HG03159 (cell line): Measurements from ENCODE around the gene CACNA1C.

Experiments used
- ATAC-seq: cut with Tn5 transposase; IDR thresholded peaks from one replicate; pipeline ENCODE4 v1.9.1; 2021; ENCODE audit warnings: mild to moderate bottlenecking, moderate library complexity; ENCODE audit not compliant: unreplicated experiment

Gene CACNA1C

DNA sequence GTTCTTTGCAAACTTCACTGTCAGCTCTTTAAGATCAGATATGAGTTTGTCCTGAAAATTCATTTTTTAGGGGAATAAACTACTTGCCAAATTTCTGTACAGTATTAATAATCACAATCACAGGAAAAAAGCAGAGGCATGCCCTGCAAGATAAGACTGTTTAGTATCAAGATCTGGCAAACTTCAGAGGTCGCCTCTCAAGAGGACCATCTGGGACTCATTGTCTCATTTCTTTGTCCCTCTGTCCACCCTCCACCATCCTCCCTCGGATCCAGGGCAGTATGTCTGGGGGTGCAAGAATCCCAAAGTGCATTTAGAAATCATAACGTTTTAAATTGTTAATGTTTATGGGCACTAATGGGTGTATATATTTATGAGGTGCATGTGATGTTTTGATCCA is 509.6 kb downstream of the CACNA1C start:
- ATAC-seq, result no peak

DNA sequence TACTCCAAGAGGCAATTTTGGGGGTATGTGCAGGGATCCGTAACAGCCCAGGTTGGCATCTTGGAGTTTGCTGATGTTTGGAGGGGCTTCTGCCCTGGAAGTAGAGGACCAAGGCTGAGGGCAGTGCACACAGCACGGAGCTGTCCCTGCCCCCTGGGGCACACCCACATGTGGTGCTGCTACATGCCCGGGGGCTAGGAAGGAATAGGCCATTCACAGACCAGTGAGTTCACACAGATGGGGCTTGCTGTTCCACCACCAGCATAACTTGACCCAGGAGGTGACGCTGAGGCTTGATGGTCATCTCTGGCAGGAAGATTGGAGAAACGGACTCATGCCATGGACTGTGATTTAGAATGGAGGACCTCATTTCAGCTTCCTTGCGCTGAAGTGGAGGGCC is 510.9 kb downstream of the CACNA1C start:
- ATAC-seq, result no peak

- no peak for ATAC-seq
These were observed 513.4 kb downstream of the CACNA1C start for GRCh38 chr12:2566161-2566560.

DNA sequence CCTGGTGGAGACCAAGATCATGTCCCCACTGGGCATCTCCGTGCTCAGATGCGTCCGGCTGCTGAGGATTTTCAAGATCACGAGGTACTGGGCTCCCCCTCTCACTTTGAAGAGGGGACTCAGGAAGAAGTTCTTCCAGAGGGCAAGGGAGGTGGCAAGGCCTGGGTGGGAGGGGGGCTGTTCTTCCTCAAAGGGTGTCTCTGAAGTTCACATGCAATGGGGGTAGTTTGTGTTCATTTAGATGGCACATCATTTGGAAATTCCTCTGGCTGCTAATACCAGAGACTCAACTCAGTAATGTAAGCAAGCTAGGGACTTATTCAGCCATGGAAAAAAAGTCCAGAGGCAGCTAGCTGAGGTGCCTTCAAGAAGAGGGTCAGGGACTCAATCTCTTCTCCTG is 514.9 kb downstream of the CACNA1C start:
- no peak for ATAC-seq

DNA sequence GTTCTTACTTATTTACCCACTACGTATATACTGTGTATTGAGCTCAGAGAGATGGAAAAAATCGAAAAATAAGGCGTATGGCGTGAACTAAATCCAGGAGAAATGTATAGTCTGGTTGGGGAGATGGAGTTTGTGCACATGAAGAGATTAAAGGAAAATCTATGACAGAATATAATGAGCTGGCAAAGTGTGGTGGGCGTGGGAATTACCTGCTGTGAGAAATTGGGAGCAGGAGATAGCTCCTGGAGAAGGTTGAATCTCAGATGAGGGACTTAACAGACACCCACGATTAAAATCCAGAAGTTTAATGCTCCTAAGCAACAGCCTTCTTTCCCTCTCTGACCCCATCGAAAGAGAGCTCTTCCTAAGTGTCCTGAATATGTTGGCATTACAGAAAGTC is 517.8 kb downstream of the CACNA1C start:
- no peak for ATAC-seq

DNA sequence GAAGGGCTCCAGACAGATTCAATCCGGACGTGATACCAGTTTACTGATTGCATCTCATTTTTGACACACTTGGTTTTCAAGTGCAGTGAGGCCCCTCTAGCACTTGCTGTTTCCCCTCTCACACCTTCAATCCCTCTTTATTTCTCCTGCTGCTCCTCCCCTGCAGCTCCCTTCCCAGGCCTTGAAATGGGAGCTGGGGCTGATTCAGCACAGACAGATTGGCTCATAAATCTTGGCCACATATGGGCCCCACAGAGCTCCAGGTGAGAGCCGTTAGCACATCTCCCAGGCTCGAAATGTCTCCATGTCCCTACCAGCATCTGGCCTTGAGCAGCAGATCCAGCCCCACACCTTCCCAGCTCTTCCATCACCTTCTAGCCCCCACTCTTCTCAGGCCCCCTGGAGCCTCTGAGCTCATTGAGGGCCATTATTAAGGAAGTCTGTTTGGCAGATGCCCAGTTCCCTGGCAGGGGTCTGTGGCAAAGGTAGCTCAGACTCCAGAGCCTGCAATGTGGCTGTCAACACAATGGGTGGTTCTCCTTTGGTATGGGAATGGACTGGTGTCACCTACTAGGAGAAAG is 521.7 kb downstream of the CACNA1C start:
- no peak for ATAC-seq

DNA sequence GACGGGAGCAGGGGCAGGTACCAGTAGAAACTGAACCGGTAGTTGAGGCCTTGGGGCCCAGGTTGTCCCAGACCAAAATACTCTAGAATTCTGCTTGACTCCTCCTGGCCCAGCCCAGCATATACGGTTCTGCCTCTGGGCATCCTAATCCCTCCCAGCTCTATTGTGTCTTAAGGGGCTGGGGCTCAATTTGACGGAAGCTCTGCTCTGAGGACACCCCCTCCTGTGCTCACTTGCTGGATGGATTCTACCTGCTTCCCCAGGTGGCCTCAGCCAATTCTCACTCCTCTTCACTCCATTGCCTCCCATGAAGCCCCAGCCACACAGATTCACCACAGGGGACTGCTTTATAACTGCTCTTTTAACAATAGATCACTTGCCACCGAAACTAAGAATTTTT is 522.5 kb downstream of the CACNA1C start:
- ATAC-seq, result no peak

- ATAC-seq, result no peak
These were observed 525.4 kb downstream of the CACNA1C start for GRCh38 chr12:2578211-2578610.

DNA sequence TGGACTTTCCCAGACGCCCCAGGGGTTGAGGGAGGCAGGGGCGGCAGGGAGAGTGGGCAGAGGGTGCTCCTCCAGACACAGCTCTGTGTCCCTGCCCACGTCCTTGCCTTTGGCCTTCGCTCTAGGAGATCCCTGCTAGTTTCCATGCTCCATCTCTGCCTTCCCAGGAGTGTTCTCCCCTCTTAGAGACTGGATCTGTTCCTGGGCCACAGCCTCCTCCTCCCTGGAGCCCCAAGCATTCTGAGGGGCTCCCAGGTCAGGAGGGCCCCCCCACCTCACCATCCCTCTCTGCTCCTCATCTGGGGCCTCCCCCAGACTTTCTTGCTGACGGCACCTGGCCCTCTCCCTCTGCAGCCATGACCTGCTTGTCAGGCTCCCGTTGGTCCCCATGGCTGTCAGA is 526.0 kb downstream of the CACNA1C start:
- no peak for ATAC-seq

DNA sequence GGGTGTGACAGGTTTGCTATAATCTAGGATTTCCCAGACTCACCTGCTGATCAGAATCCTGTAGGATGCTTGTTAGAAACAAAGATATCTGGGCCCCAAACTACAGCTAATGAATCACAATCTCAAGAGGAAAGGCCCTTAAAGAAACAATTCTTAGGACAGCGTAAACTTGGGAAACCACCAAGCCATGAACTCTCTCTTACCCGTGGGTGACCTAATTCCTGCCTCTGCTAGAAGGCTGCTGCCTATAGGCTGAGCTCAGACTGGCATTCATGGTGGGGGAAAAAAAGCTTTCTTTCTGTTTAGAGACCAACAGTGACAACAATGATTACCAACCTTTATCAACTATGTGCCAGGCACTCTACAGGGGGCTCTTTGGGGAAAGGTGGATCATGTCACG is 528.0 kb downstream of the CACNA1C start:
- no peak for ATAC-seq

DNA sequence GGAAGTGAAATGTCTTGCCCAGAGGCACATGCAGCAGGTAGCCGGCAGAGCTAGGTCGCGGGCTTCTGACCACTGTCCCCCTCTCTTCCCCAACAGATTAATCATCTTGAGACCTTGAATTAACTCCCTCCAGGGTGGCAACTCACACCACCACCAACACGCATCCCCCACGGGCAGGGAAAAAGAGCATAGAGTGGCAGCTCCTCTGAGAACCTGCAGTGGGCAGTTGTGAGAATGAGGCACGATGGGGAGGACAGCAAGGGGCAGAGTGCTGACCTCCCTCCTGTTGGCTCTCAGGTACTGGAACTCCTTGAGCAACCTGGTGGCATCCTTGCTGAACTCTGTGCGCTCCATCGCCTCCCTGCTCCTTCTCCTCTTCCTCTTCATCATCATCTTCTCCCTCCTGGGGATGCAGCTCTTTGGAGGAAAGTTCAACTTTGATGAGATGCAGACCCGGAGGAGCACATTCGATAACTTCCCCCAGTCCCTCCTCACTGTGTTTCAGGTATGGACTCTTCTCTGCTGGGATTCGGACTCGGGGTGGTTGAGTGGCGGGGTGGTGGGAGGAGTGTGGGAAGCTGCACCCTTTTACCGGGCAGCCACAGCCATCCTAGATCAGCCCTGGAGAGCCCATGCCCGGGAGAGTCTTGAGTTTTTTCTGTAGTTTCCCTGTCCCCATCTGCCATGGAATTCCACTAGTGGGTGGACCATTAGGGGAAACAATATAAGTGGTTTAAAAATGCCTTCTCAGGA is 528.7 kb downstream of the CACNA1C start:
- ATAC-seq, result no peak

GRCh38 chr12:2582631-2583030 is 529.8 kb downstream of the CACNA1C start:
- no peak for ATAC-seq

GRCh38 chr12:2583091-2583497 is 530.3 kb downstream of the CACNA1C start:
- no peak for ATAC-seq

DNA sequence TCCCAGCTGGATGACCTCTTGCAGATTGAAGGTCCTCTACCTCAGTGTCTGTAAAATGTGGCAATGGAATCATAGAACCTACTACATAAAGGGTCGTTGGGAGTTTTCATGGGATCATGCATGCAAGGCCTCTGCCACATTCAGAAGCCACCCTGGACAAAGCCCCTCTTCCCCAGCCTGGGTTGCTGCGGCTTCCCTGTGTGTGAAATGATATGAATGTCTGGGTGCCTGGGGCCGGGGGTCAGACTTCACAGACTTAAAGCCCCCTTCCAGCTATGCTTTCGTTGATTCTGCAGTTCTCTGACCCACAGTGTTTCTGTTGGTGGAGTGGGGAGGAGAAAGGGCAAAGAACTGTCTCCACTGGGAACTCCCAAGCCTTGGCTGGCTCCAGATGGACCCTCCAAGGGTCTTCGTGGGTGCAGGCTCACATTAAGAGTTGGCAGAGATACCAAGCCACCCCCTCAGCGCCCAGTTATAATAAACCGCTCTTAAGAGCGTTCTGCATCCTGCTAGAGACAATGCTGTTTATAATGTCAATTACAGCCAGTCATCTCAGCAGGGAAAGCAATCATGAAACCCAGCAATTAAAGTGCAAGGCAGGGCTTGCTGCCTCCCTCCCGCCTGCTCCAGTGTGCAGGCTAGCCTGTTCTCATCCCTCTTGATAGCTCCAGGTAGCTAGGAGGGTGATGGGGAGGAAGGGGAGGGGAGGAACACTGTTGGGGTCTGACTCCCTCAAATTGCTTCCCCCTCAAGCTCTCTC is 531.0 kb downstream of the CACNA1C start:
- ATAC-seq, result no peak

DNA sequence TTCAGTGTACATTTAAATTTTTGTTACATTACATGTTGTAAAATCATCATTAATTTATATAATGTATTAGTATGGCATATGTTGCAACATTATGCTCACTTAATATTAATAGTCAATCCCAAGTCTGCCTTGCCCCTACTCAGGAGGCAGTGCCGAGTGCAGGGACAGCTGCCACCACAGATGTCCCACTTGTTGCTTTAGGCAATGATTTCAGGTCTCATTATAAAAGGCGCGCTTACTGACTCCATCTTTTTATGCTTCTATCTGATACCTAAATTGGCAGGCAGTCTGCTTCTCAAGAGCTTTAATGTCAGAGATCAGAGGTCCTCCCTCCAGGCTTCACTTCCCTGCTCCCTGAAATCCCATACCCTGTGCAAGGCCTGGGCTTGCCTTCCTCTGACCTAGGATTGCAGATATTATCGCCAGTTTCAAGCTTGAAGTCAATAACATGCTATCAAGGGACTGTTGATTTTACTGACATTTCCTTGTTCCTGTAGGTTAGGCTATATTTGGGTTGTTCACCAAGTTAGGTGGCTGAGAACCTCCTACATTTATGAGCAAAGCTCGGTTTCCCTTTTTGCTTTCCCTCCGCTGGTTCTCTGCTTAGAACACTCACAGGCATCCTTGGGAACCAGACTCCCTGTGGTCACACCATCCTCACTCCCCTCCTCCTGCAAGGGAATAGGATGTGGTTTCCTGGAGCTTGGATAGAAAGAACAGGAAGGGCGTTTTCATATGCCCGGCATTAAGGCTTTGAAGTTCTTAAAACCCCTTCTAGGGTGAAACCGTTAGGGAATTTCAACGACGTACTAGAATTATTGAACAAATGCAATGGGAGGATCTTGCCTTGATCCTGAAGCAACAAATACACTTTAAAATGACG is 533.6 kb downstream of the CACNA1C start:
- no peak for ATAC-seq

DNA sequence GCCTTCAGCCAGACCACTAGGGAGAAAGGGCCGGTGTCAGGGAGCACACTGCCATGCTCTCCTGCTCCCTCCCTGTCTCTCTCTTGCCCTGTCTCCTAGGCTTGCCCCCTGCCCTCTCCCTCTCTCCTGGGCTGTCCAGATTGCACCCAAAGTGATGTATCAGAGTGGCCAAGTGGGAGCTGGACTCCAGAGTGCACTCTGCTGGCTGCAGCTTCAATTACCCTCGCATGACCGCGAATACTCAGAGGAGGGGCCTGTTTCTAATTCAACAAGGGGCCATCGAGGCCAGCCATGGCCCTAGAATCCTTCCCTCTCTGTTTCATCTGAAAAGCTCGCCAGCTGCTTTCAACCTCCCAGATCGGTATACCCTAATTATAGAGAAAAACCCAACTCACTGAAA is 535.6 kb downstream of the CACNA1C start:
- no peak for ATAC-seq

DNA sequence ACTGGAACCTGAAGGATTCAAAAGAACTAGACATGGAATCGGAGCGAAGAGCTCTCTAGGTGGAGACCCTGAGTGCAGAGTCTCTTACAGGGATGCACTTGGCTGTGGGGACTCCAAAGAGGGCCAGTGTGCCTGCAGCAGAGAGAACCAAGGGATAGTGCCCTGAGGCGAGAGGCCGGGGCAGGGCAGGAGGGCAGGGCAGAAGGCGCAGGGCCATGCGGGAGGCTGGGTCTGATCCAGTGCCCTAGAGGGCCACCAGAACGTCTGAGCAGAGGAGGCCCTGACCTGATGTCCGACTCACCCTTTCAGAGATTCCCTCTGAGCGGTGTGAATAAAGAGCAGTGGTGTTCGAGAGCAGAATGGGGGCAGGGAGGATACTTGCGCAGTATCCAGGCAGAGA is 536.6 kb downstream of the CACNA1C start:
- ATAC-seq, result no peak

DNA sequence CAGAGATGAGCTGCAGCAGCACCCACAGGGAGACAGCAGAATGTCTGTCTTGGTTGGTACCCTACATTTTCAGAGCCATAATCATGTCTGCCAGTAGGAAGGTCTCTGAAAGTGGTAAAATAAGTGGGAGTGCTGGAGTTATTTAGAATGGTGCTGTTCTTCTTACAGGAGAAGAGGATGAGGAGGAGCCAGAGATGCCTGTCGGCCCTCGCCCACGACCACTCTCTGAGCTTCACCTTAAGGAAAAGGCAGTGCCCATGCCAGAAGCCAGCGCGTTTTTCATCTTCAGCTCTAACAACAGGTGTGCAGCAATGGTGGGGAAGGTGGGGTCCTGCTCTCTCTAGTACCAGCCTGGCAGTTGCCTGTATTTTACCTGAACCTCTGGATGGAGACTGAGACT is 540.3 kb downstream of the CACNA1C start:
- no peak for ATAC-seq

GRCh38 chr12:2596441-2596840 is 543.7 kb downstream of the CACNA1C start:
- ATAC-seq, result no peak

GRCh38 chr12:2605301-2605700 is 552.5 kb downstream of the CACNA1C start:
- no peak for ATAC-seq
